Retinal pigment epithelial cell (primary cell): ENCODE results near the gene SYVN1.

Experiments
- DNase-seq: peaks from one replicate; pipeline ENCODE4 v3.0.0-alpha.2; 2010; ENCODE audit warnings: low read depth
- H3K4me3 ChIP-seq: 2 replicates; pipeline ENCODE4 v1.5.1; 2011; ENCODE audit warnings: mild to moderate bottlenecking, low read length, control low read depth, moderate library complexity
- TF ChIP-seq, protein P1 (sequence below): conservative IDR thresholded peaks from 2 replicates; pipeline ENCODE4 v1.5.1; 2011; ENCODE audit warnings: low read depth, low read length, control low read depth, inconsistent platforms

Gene SYVN1

DNA sequence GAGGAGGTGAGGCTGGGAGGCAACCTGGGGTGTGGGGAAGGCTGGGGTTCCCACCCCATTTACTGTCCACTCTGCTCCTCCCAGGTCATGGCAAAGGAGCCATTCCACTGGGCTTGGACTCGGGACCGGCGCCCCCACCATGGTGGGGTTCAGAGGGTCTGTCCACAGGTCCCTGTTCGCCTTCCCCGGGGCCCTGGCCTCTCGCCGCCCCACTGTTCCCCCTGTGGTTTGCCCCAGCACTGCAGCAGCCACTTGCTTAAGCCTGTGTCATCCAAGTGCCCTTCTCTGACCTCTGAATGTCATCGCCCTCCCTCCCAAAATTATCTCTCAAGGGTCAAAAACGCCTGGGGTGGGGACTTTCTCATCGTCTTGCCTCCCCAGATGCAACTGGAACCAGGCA is 38.3 kb upstream of the SYVN1 start:
- TF ChIP-seq, protein P1, sequence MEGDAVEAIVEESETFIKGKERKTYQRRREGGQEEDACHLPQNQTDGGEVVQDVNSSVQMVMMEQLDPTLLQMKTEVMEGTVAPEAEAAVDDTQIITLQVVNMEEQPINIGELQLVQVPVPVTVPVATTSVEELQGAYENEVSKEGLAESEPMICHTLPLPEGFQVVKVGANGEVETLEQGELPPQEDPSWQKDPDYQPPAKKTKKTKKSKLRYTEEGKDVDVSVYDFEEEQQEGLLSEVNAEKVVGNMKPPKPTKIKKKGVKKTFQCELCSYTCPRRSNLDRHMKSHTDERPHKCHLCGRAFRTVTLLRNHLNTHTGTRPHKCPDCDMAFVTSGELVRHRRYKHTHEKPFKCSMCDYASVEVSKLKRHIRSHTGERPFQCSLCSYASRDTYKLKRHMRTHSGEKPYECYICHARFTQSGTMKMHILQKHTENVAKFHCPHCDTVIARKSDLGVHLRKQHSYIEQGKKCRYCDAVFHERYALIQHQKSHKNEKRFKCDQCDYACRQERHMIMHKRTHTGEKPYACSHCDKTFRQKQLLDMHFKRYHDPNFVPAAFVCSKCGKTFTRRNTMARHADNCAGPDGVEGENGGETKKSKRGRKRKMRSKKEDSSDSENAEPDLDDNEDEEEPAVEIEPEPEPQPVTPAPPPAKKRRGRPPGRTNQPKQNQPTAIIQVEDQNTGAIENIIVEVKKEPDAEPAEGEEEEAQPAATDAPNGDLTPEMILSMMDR, result no peak
- no peak for DNase-seq
- no peak overlapping the region for H3K4me3 ChIP-seq

DNA sequence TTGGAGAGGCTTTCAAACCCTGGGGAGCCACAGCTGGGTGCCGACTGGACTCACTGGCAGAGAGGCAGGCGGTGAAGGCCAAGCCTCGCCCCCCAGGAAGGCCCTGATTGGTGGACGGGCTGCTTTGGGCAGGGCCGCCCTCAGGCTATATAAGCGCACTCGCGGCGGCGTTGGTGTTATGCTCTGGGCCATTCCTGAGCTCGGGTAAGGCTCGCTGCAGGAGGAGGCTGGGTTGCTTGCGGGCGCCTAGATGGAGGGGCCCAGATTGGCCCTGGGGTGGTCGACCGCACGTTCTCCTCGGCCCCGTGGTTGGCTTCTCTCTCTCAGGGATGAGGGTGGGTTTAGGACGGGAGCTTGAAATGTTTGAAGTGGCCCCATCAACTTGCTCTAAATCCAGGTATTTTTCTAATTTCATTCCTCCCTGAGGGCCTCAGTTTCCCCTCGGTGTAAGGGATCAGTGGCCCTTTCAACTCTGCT is 35.8 kb upstream of the SYVN1 start, which contains the start of gene SPDYC:
TSS of gene SPDYC (plus strand) at position 176 of the 477 bp plus-strand sequence. CDS start 1,125 bp downstream, outside the sequence.
- no peak within 1 kb of the TSS for H3K4me3 ChIP-seq
- no peak for DNase-seq
- TF ChIP-seq, protein P1, result no peak

DNA sequence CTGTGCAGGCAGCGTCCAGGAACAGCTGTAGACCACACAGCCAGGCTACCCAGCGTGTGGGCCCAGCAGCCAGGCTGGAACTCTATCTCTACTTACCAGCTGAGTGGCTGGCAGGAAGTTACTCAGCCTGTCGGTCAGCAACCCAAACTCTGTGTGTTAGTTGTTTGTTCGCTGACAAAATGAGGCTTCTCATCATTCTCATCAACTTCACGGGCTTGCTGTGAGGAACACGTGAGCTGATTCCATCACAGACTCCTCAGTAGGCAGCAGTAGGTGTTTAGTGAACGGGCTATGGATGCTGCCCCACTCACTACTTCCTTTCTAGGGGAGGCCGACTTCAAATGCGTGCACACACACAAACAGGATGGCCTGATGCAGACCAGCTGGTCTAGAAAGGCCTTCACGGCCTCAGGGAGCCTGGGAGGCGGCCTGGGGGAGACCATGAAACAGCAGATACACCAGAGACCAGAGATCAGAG is 34.9 kb upstream of the SYVN1 start:
- DNase-seq, result no peak
- no peak overlapping the region for H3K4me3 ChIP-seq
- TF ChIP-seq, protein P1, result no peak

DNA sequence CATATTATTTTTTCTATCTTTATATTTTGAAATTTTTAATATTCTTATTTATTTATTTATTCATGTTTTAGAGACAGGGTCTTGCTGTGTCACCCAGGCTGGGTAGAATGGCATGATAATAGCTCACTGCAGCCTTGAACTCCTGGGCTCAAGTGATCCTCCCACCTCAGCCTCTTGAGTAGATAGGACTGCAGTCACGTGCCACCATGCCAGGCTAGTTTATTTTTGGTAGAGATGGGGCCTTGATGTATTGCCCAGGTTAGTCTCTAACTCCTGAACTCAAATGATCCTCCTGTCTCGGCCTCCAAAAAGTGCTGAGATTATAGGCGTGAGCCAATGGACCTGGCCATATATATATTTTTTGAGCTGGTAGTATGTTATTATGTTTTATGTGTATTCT is 33.3 kb upstream of the SYVN1 start:
- no peak for DNase-seq
- no peak overlapping the region for H3K4me3 ChIP-seq
- TF ChIP-seq, protein P1, result no peak

DNA sequence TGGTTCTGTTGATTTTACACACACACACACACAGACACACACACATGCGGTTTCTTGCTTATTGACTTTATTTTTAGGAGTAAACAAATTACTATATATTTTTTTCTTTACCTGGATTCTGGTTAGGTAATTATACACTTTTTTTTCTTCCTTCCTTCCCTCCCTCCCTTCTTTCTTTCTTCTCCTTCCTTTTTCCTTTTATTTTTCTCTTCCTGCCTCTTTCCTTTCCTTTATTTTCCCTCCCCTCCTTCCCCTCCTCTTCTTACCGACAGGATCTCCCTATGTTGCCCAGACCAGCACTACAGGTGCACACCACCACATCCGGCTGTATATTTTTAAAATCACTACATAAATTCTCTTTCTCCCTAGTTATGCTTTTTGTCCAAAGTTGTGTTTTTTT is 32.6 kb upstream of the SYVN1 start:
- no peak for DNase-seq
- TF ChIP-seq, protein P1, result no peak
- no peak overlapping the region for H3K4me3 ChIP-seq

DNA sequence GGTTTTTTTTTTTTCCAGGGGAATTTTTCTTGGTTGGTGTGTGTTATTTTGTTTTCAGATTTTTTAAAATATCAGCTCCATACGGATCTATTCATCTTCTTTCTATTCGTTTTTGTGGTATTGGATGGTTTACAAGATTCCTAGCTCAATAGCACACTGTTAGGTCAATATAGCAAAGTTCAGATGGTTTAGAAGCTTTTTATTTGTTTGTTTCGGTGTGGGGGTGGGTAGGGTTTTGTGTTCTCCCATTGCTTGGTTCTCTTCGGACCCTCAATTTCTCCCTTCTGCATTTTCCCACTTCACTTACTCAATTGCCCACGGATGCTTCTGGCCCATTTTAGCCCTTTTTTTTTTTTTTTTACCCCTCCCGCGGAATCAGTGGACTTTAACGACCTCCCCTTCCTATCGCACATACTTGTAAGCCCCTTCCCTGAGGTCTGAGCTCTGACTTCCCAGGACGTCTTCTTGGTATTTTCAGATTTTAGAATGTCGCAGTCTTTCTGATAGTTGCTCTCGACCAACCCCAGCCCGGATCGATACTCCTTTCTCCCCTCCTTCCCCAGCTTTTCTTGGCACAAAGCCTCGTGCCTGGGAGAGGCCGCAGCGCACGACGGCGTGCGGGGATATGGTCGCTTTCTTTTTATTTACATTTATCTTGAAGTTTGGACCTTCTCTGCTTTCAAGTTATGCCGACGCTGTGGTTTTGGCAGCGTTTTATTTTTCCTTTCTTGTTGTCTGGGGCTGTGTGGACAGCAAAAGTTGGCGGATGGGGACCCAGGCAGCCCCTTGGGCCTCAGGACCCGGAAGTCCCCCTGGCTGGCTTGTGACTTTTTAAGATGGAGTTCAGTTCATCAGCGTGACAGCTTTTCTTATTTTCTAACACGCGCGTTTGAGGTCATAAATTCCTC is 31.3 kb upstream of the SYVN1 start:
- no peak for DNase-seq
- H3K4me3 ChIP-seq, result no peak overlapping the region
- TF ChIP-seq, protein P1, result no peak

DNA sequence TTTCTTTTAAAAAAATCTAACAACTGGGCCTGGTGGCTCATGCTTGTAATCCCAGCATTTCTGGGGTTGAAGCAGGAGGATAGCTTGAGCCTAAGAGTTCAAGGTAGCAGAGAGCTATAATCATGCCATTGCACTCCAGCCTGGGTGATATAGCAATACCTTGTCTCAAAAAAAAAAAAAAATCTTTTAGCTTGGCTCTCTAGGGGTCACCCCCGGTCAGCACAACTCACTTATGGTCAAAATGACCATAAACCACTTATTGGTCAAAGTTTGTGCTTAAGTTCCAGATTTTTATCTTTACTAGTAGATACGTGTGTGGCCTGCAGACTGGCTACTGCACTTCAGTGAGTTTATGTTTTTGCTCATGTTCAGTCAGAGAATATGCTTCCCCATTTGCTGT is 29.4 kb upstream of the SYVN1 start:
- no peak for DNase-seq
- TF ChIP-seq, protein P1, result no peak
- no peak overlapping the region for H3K4me3 ChIP-seq
